HCT116 (cell line): Measurements from ENCODE around the gene CYP27A1. TPM values are rescaled to one million over a fixed set of nuclear protein-coding genes. Genes with fewer than 3 reads are reported as not detected.

Experiments used
- ATAC-seq: fragments of 200-7000 bp; cut with Tn5 transposase; 2 replicates; pipeline ENCODE4 v1.9.1; 2020; ENCODE audit warnings: mild to moderate bottlenecking, moderate library complexity
- BruUV-seq: library from RNA; stranded (reverse); fragments of 400-500 nt; replicated peaks from 2 replicates; lab custom pipeline; 2021; lab: Mats Ljungman, UMichigan
- CTCF ChIA-PET: fragments of 300-600 bp; sonication (Branson Sonifier 250); formaldehyde crosslinking; loops from one replicate; lab custom pipeline; 2021; ENCODE audit warnings: antibody characterized with exemption; lab: Charles Lee
- POLR2A ChIA-PET: fragments of 300-600, 350-600 bp; sonication (Branson Sonifier 250); formaldehyde crosslinking; loops from one replicate; lab custom pipeline; 2021; ENCODE audit warnings: antibody characterized with exemption; lab: Charles Lee
- RAD21 ChIA-PET, 2 experiments: fragments of 300-600 bp; sonication (Branson Sonifier 250); formaldehyde crosslinking; loops; one replicate each; lab custom pipeline; 2023; ENCODE audit warnings: low total read pairs in 2 of 2; ENCODE audit not compliant: uncharacterized antibody in 2 of 2, unreplicated experiment in 2 of 2, low non-redundant PET in 1 of 2; lab: Charles Lee
- DNase-seq: peaks from one replicate; pipeline ENCODE4 v3.0.0-alpha.2; 2010; ENCODE audit warnings: low read depth, low spot score
- H2AFZ ChIP-seq: fragments of 200-600 bp; shearing (Covaris generic), sonication (generic); 2 replicates; pipeline ENCODE4 v1.6.1; 2017; ENCODE audit warnings: low read depth, mixed run types, mixed read lengths, antibody characterized with exemption, low read length; ENCODE audit not compliant: poor library complexity, severe bottlenecking
- H3K27ac ChIP-seq: 2 replicates; pipeline ENCODE4 v1.5.1; 2012; ENCODE audit warnings: low read depth, low read length
- H3K27me3 ChIP-seq: fragments of 200-600 bp; sonication (generic); 2 replicates; pipeline ENCODE4 v1.6.1; 2016; ENCODE audit warnings: mixed run types, low read length, mixed read lengths; ENCODE audit not compliant: insufficient read depth
- H3K36me3 ChIP-seq, 2 experiments: fragments of 200-500 bp in 1 of 2; fragments of 200-600 bp in 1 of 2; sonication (Bioruptor generic) in 1 of 2; sonication (generic) in 1 of 2; 2 replicates each; pipeline versions ENCODE4 v1.5.1 to v1.6.1; 2014 to 2016; ENCODE audit warnings: low read length in 2 of 2, inconsistent platforms in 1 of 2, mixed read lengths in 1 of 2, mixed run types in 1 of 2; ENCODE audit not compliant: insufficient read depth in 2 of 2, control insufficient read depth in 1 of 2
- H3K4me1 ChIP-seq, 2 experiments: fragments of 200-600 bp in 1 of 2; sonication (generic) in 1 of 2; 2 replicates each; pipeline versions ENCODE4 v1.5.1 to v1.6.1; 2012 to 2017; ENCODE audit warnings: low read length in 2 of 2, inconsistent platforms in 1 of 2, mild to moderate bottlenecking in 1 of 2, mixed read lengths in 1 of 2, mixed run types in 1 of 2, moderate library complexity in 1 of 2; ENCODE audit not compliant: insufficient read depth in 2 of 2, control insufficient read depth in 1 of 2
- H3K4me2 ChIP-seq: fragments of 200-600 bp; sonication (generic); 2 replicates; pipeline ENCODE4 v1.6.1; 2017; ENCODE audit warnings: mixed run types, low read length, mixed read lengths
- H3K4me3 ChIP-seq, 2 experiments: fragments of 200-600 bp in 1 of 2; sonication (generic) in 1 of 2; replicated peaks in 1 of 2; 2 replicates each; pipeline ENCODE4 v1.5.1; 2011 to 2016; ENCODE audit warnings: low read length in 2 of 2, control low read depth in 1 of 2, low read depth in 1 of 2, mild to moderate bottlenecking in 1 of 2, mixed read lengths in 1 of 2, mixed run types in 1 of 2
- H3K79me2 ChIP-seq: fragments of 200-600 bp; sonication (generic); 2 replicates; pipeline ENCODE4 v1.6.1; 2017; ENCODE audit warnings: mild to moderate bottlenecking, mixed run types, low read length, moderate library complexity, mixed read lengths; ENCODE audit not compliant: insufficient read depth
- H3K9ac ChIP-seq: fragments of 200-600 bp; sonication (generic); 2 replicates; pipeline ENCODE4 v1.6.1; 2016; ENCODE audit warnings: low read length, mixed read lengths
- H3K9me2 ChIP-seq: fragments of 200-600 bp; sonication (generic), shearing (Covaris generic); 2 replicates; pipeline ENCODE4 v1.6.1; 2017; ENCODE audit warnings: mixed run types, mild to moderate bottlenecking, moderate library complexity; ENCODE audit not compliant: insufficient read depth
- H3K9me3 ChIP-seq, 2 experiments: fragments of 200-500 bp in 1 of 2; fragments of 200-600 bp in 1 of 2; sonication (Bioruptor generic) in 1 of 2; sonication (generic) in 1 of 2; 2 replicates each; pipeline ENCODE4 v1.6.1; 2014 to 2017; ENCODE audit warnings: low read length in 2 of 2, mixed read lengths in 2 of 2, inconsistent platforms in 1 of 2, low read depth in 1 of 2, mild to moderate bottlenecking in 1 of 2, mixed run types in 1 of 2, moderate library complexity in 1 of 2; ENCODE audit not compliant: control insufficient read depth in 1 of 2, insufficient read depth in 1 of 2
- H4K20me1 ChIP-seq: fragments of 200-600 bp; sonication (generic), shearing (Covaris generic); 2 replicates; pipeline ENCODE4 v1.6.1; 2017; ENCODE audit warnings: mixed run types, mild to moderate bottlenecking, moderate library complexity; ENCODE audit not compliant: insufficient read depth
- ATF3 ChIP-seq: IDR thresholded peaks from 2 replicates; pipeline ENCODE4 v1.6.1; 2012
- CBX3 ChIP-seq: IDR thresholded peaks from 2 replicates; pipeline ENCODE4 v1.6.1; 2012; ENCODE audit warnings: low read depth
- CEBPB ChIP-seq: IDR thresholded peaks from 2 replicates; pipeline ENCODE4 v1.6.1; 2012; ENCODE audit warnings: low read depth
- CTCF ChIP-seq, 3 experiments: fragments of 200-600 bp in 1 of 3; sonication (generic) in 1 of 3; IDR thresholded peaks in 2 of 3; conservative IDR thresholded peaks in 1 of 3; 2 replicates each; pipeline ENCODE4 v1.5.1; 2012 to 2017; ENCODE audit warnings: low read depth in 2 of 3, low read length in 2 of 3, antibody characterized with exemption in 1 of 3, borderline replicate concordance in 1 of 3, control low read depth in 1 of 3, mild to moderate bottlenecking in 1 of 3, mixed read lengths in 1 of 3, mixed run types in 1 of 3, moderate library complexity in 1 of 3; ENCODE audit not compliant: insufficient read depth in 1 of 3
- EGR1 ChIP-seq: IDR thresholded peaks from 2 replicates; pipeline ENCODE4 v1.6.1; 2012; ENCODE audit warnings: low read depth
- EZH2phosphoT487 ChIP-seq: fragments of 200-600 bp; IDR thresholded peaks from 2 replicates; pipeline ENCODE4 v1.6.1; 2018; ENCODE audit warnings: antibody characterized with exemption, borderline replicate concordance
- JUND ChIP-seq: IDR thresholded peaks from 2 replicates; pipeline ENCODE4 v1.6.1; 2012
- POLR2A ChIP-seq: IDR thresholded peaks from 2 replicates; pipeline ENCODE4 v1.7.0; 2011; ENCODE audit warnings: borderline replicate concordance; ENCODE audit not compliant: insufficient read depth, insufficient read length; ENCODE audit errors: extremely low read depth
- POLR2AphosphoS5 ChIP-seq: IDR thresholded peaks from 2 replicates; pipeline ENCODE4 v1.6.1; 2011; ENCODE audit warnings: mild to moderate bottlenecking, low read depth, low read length, moderate library complexity
- RAD21 ChIP-seq: IDR thresholded peaks from 2 replicates; pipeline ENCODE4 v1.6.1; 2012; ENCODE audit warnings: low read depth, mild to moderate bottlenecking
- REST ChIP-seq: IDR thresholded peaks from 2 replicates; pipeline ENCODE4 v1.6.1; 2012; ENCODE audit warnings: low read depth
- SIN3A ChIP-seq: IDR thresholded peaks from 2 replicates; pipeline ENCODE4 v1.6.1; 2012; ENCODE audit warnings: low read depth
- SRF ChIP-seq: IDR thresholded peaks from 2 replicates; pipeline ENCODE4 v1.6.1; 2012; ENCODE audit warnings: low read depth
- ZFX ChIP-seq: fragments of 450-650 bp; IDR thresholded peaks from 2 replicates; pipeline ENCODE4 v1.6.1; 2017
- intact Hi-C: fragments of 100-400 bp; cut with micrococcal nuclease; formaldehyde crosslinking; loops from 2 replicates; pipeline ENCODE4 v1.10.0; 2022
- total RNA-seq: library from RNA; stranded (reverse); gene quantifications from one replicate; pipeline ENCODE4 v1.2.1, GENCODE V29; 2021; ENCODE audit not compliant: unreplicated experiment

CYP27A1 gene
- total RNA-seq, 1 experiment from 2014 or later, result 1.6 TPM

GRCh38 chr2:218806346-218806978 lies 24.5 kb downstream of the CYP27A1 start:
- no TSS peak for BruUV-seq

GRCh38 chr2:218807626-218808025 lies 25.7 kb downstream of the CYP27A1 start:
- intact Hi-C loops, result no loop called here
- ChIA-PET RAD21 (no interaction called here), CTCF (no interaction called here), POLR2A (no interaction called here)
- Histone ChIP-seq H3K4me1 (no peaks in the 10 kb centered on the region), H3K9ac (no peak overlapping the region), H3K27ac (no peak overlapping the region), H3K9me3 (no peaks in the 10 kb centered on the region), H3K36me3 (no peaks in the 10 kb centered on the region), H2AFZ (no peak overlapping the region), H3K4me3 (no peak overlapping the region), H3K79me2 (no peaks in the 10 kb centered on the region), H3K9me2 (no peaks in the 10 kb centered on the region), H4K20me1 (no peaks in the 10 kb centered on the region), H3K27me3 (no peaks in the 10 kb centered on the region), H3K4me2 (no peak overlapping the region)
- DNase-seq (no peak), ATAC-seq (no peak)
- BruUV-seq, result no TSS peak
- TF ChIP-seq CTCF (IDR thresholded peaks at IDR 0.05 in 2 of 3, conservative IDR thresholded peaks at IDR 0.05 in 1 of 3; ENCODE audit: borderline replicate concordance in 1 of 3, insufficient read depth in 1 of 3, low read depth in 2 of 3, low read length in 2 of 3), result no peak
- TF ChIP-seq EGR1, result no peak
- TF ChIP-seq POLR2AphosphoS5, result no peak
- no peak for TF ChIP-seq ATF3
- TF ChIP-seq ZFX, result no peak
- no peak for TF ChIP-seq JUND
- TF ChIP-seq CBX3, result no peak
- no peak for TF ChIP-seq SRF
- TF ChIP-seq REST, result no peak
- TF ChIP-seq EZH2phosphoT487, result no peak
- TF ChIP-seq RAD21, result no peak
- no peak for TF ChIP-seq POLR2A
- no peak for TF ChIP-seq SIN3A

More at GRCh38 chr2:218806346-218806978, 24.5 kb downstream of the CYP27A1 start:
- CTCF ChIA-PET, result no interaction called here
- Histone ChIP-seq H2AFZ (no peak overlapping the region), H3K79me2 (no peaks in the 10 kb centered on the region), H3K27ac (no peak overlapping the region)
- POLR2A ChIA-PET, result no interaction called here
- intact Hi-C loops, result no loop called here
- TF ChIP-seq ATF3, result no peak
- peak; percentile 57 for TF ChIP-seq CEBPB
- TF ChIP-seq, all 23 proteins: peak for 1
- Histone ChIP-seq H3K9ac (no peak overlapping the region), H4K20me1 (no peaks in the 10 kb centered on the region), H3K4me2 (no peak overlapping the region), H3K4me3 (no peak overlapping the region), H3K9me3 (no peaks in the 10 kb centered on the region), H3K36me3 (no peaks in the 10 kb centered on the region), H3K9me2 (no peaks in the 10 kb centered on the region), H3K4me1 (no peaks in the 10 kb centered on the region), H3K27me3 (no peaks in the 10 kb centered on the region)
- no peak for ATAC-seq
- RAD21 ChIA-PET, result no interaction called here
- no peak for DNase-seq
